Hepatocyte (in vitro differentiated cells): ENCODE measurements around the gene DHRS13. TPM values are rescaled to one million over a fixed set of nuclear protein-coding genes. Genes with fewer than 3 reads are reported as not detected.

Experiments used
- DNase-seq: peaks from one replicate; pipeline ENCODE4 v3.0.0-alpha.2; 2016; ENCODE audit warnings: low spot score
- H2AFZ ChIP-seq: fragments of 200-600 bp; sonication (generic); 2 replicates; pipeline ENCODE4 v1.6.0; 2016; ENCODE audit warnings: antibody characterized with exemption, mild to moderate bottlenecking
- H3K27ac ChIP-seq: fragments of 200-600 bp; sonication (generic); 2 replicates; pipeline ENCODE4 v1.5.1; 2016; ENCODE audit warnings: mild to moderate bottlenecking
- H3K27me3 ChIP-seq: fragments of 200-600 bp; sonication (generic); 2 replicates; pipeline ENCODE4 v1.6.1; 2016
- H3K36me3 ChIP-seq: fragments of 200-600 bp; sonication (generic); replicated peaks from 2 replicates; pipeline ENCODE4 v1.5.1; 2016; ENCODE audit warnings: low read depth; ENCODE audit not compliant: insufficient read depth
- H3K4me1 ChIP-seq: fragments of 200-600 bp; sonication (generic); 2 replicates; pipeline ENCODE4 v1.5.1; 2016; ENCODE audit warnings: mild to moderate bottlenecking, moderate library complexity; ENCODE audit not compliant: insufficient read depth
- H3K4me2 ChIP-seq: fragments of 200-600 bp; sonication (generic); 2 replicates; pipeline ENCODE4 v1.6.0; 2016
- H3K4me3 ChIP-seq: fragments of 200-600 bp; sonication (generic); 2 replicates; pipeline ENCODE4 v1.5.1; 2016; ENCODE audit warnings: mild to moderate bottlenecking
- H3K79me2 ChIP-seq: fragments of 200-600 bp; sonication (generic); 2 replicates; pipeline ENCODE4 v1.6.0; 2017; ENCODE audit warnings: mild to moderate bottlenecking
- H3K9me2 ChIP-seq: fragments of 200-600 bp; sonication (generic); replicated peaks from 2 replicates; pipeline ENCODE4 v1.6.0; 2017; ENCODE audit warnings: mild to moderate bottlenecking; ENCODE audit not compliant: insufficient read depth
- H3K9me3 ChIP-seq: fragments of 200-600 bp; sonication (generic); 2 replicates; pipeline ENCODE4 v1.5.1; 2016; ENCODE audit warnings: low read depth, mild to moderate bottlenecking
- H4K20me1 ChIP-seq: fragments of 200-600 bp; sonication (generic); 2 replicates; pipeline ENCODE4 v1.6.0; 2016; ENCODE audit warnings: mild to moderate bottlenecking; ENCODE audit not compliant: insufficient read depth, poor library complexity, severe bottlenecking
- CTCF ChIP-seq: fragments of 200-600 bp; sonication (generic); IDR thresholded peaks from 2 replicates; pipeline ENCODE4 v1.5.1; 2016; ENCODE audit warnings: antibody characterized with exemption, mild to moderate bottlenecking; ENCODE audit not compliant: poor library complexity
- EZH2 ChIP-seq: fragments of 200-600 bp; sonication (generic); IDR thresholded peaks from 2 replicates; pipeline ENCODE4 v1.6.1; 2016; ENCODE audit warnings: antibody characterized with exemption, mild to moderate bottlenecking, borderline replicate concordance
- EZH2phosphoT487 ChIP-seq: fragments of 200-600 bp; sonication (generic); IDR thresholded peaks from one replicate; pipeline ENCODE4 v1.6.1; 2018; ENCODE audit warnings: antibody characterized with exemption, mild to moderate bottlenecking, low read depth, moderate library complexity; ENCODE audit not compliant: unreplicated experiment, severe bottlenecking
- WGBS: methylation state at CpG from one replicate; pipeline ENCODE4 v1.1.6; 2016; ENCODE audit warnings: low lambda C conversion rate; ENCODE audit errors: missing lambda C conversion rate; 5-methylcytosine and 5-hydroxymethylcytosine counted together
- polyA plus RNA-seq: library from polyadenylated mRNA; unstranded; fragments of >200 nt; fragmentation: Nextera tagmentation; extraction: Ambion mirVana; gene quantifications from 2 replicates; pipeline ENCODE4 v1.2.1, GENCODE V29; 2016
- total RNA-seq: library from RNA; depleted of rRNA; stranded (reverse); fragments of >200 nt; gene quantifications from 2 replicates; pipeline ENCODE4 v1.2.3, GENCODE V29; 2014

The DHRS13 gene
- total and polyA plus RNA-seq, 2 experiments from 2014 or later, result 14.9 to 15.4 TPM

- TF ChIP-seq EZH2phosphoT487 (no peak), CTCF (no peak), EZH2 (no peak)
- Histone ChIP-seq H3K4me3 (no peak overlapping the region), H3K9me2 (no peaks in the 10 kb centered on the region), H3K4me1 (peaks cover 10% of the 10 kb centered on the region), H3K79me2 (peaks cover 50% of the 10 kb centered on the region), H2AFZ (no peak overlapping the region), H3K27ac (no peak overlapping the region), H3K36me3 (no peaks in the 10 kb centered on the region), H4K20me1 (no peaks in the 10 kb centered on the region), H3K27me3 (no peaks in the 10 kb centered on the region), H3K4me2 (peak overlapping the region; percentile 94), H3K9me3 (no peaks in the 10 kb centered on the region)
- DNase-seq, result peak; percentile 28
- 96% methylated on average over 21 of the region's 24 CpGs for WGBS
Measured at GRCh38 chr17:28900986-28901726, 1.7 kb downstream of the DHRS13 start.

GRCh38 chr17:28899212-28899815, 3.6 kb downstream of the DHRS13 start:
- H3K9me3 ChIP-seq, result no peaks in the 10 kb centered on the region
- no peak overlapping the region for H3K4me2 ChIP-seq
- 94% methylated on average over 5 of the region's 5 CpGs for WGBS
- H2AFZ ChIP-seq, result no peak overlapping the region
- no peak overlapping the region for H3K27ac ChIP-seq
- TF ChIP-seq EZH2phosphoT487 (no peak), EZH2 (no peak), CTCF (no peak)
- no peaks in the 10 kb centered on the region for H3K36me3 ChIP-seq
- H3K27me3 ChIP-seq, result no peaks in the 10 kb centered on the region
- no peaks in the 10 kb centered on the region for H3K9me2 ChIP-seq
- peaks cover 69% of the 10 kb centered on the region for H3K79me2 ChIP-seq
- peaks cover 4% of the 10 kb centered on the region for H4K20me1 ChIP-seq
- peaks cover 15% of the 10 kb centered on the region for H3K4me1 ChIP-seq
- no peak for DNase-seq
- H3K4me3 ChIP-seq, result no peak overlapping the region

GRCh38 chr17:28898527-28898955, 4.3 kb downstream of the DHRS13 start:
- no peak overlapping the region for H3K4me2 ChIP-seq

More at GRCh38 chr17:28898527-28898955, 4.3 kb downstream of the DHRS13 start:
- Histone ChIP-seq H3K9me3 (no peaks in the 10 kb centered on the region), H3K4me3 (no peak overlapping the region), H4K20me1 (peaks cover 6% of the 10 kb centered on the region), H3K27ac (no peak overlapping the region), H3K36me3 (no peaks in the 10 kb centered on the region), H3K27me3 (no peaks in the 10 kb centered on the region), H2AFZ (no peak overlapping the region), H3K79me2 (peaks cover 76% of the 10 kb centered on the region), H3K9me2 (no peaks in the 10 kb centered on the region), H3K4me1 (peaks cover 15% of the 10 kb centered on the region)
- DNase-seq, result no peak
- 90% methylated on average over 11 of the region's 12 CpGs for WGBS
- no peak for TF ChIP-seq CTCF
- TF ChIP-seq EZH2, result no peak
- no peak for TF ChIP-seq EZH2phosphoT487
